ENCODE data around the gene MTCL1. TPM values are rescaled to one million over a fixed set of nuclear protein-coding genes. Genes with fewer than 3 reads are reported as not detected.

MTCL1 gene
- total and polyA plus RNA-seq, 7 experiments from 2014 or later: 0.17 to 0.81 (median 0.61) TPM; not detected in 4

DNA sequence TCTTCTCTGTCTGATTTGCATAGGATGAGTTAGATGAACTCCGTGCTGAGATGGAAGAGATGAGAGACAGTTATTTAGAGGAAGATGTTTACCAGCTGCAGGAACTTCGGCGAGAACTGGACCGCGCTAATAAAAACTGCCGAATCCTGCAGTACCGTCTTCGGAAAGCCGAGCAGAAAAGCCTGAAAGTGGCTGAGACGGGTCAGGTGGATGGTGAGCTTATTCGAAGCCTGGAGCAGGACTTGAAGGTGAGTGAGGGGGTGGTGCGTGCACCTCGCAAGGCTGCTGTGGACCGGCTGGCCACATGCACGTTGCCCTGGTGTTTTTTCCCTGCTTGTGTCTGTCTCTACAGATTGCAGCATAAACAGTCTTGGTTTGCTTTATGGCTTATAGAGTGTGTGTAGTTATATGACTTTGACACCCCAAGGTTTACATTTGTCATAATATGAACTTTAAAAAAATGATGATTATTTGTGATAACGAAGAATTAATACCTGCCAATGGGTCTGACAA is 13.1 kb downstream of the MTCL1 start:
- ATAC-seq (no peak), DNase-seq (no peak)
- no peak overlapping the region for H3K27ac ChIP-seq (ENCODE audit: low read depth, low read length)
- no peaks in the 10 kb centered on the region for H3K4me1 ChIP-seq (ENCODE audit: control insufficient read depth in 2 of 2, insufficient read depth in 2 of 2, low read length in 2 of 2)
- H3K36me3 Mint-ChIP-seq: peaks cover 0 to 4% (median 0%) of the 10 kb centered on the region in 5 donors
- H3K27me3 ChIP-seq (ENCODE audit: control insufficient read depth in 2 of 2, insufficient read depth in 2 of 2, low read length in 2 of 2): no peaks in the 10 kb centered on the region
- no peaks in the 10 kb centered on the region for H3K9me3 ChIP-seq (ENCODE audit: control insufficient read depth in 2 of 3, low read length in 3 of 3)
- POLR2A ChIA-PET: no interaction called here
- H3K9me3 Mint-ChIP-seq: no peaks in the 10 kb centered on the region
- no peaks in the 10 kb centered on the region for H3K36me3 ChIP-seq (ENCODE audit: control insufficient read depth in 2 of 3, insufficient read depth in 3 of 3, low read length in 3 of 3)
- no peak overlapping the region for H3K27ac Mint-ChIP-seq
- peaks cover 27 to 45% (median 28%) of the 10 kb centered on the region in 5 donors for H3K27me3 Mint-ChIP-seq
- CTCF ChIA-PET: no interaction called here
- intact Hi-C loops (cut with micrococcal nuclease): no loop called here
- H3K4me3 Mint-ChIP-seq: no peak overlapping the region
- no peak overlapping the region for H3K4me3 ChIP-seq (ENCODE audit: low read length)
- no peaks in the 10 kb centered on the region for H3K4me1 Mint-ChIP-seq

DNA sequence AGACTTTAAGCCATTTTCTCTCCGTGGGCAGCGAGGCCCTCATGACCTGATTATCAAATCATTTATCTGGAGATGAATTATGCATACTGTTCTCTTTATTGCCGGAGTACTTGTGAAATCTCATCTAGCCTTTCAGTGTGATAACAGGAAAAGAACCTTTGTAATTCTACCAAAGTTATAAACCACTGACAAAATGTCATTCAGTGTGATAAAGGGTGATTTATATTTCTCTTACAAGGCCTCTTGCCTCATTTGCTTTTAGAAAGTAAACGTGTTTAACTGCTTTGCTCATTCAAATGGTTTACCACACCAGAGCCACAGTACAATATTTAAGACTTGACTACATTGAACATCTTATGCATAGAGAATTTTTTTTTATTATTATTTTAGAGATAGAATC is 13.8 kb downstream of the MTCL1 start:
- no peak overlapping the region for H3K27ac ChIP-seq (ENCODE audit: low read depth, low read length)
- no peaks in the 10 kb centered on the region for H3K9me3 ChIP-seq (ENCODE audit: control insufficient read depth in 2 of 3, low read length in 3 of 3)
- H3K4me1 ChIP-seq (ENCODE audit: control insufficient read depth in 2 of 2, insufficient read depth in 2 of 2, low read length in 2 of 2): no peaks in the 10 kb centered on the region
- Mint-ChIP-seq H3K27me3 (peaks cover 22 to 37% (median 27%) of the 10 kb centered on the region in 5 donors), H3K4me1 (no peaks in the 10 kb centered on the region), H3K27ac (no peak overlapping the region), H3K36me3 (peaks cover 0 to 3% (median 0%) of the 10 kb centered on the region in 5 donors), H3K4me3 (no peak overlapping the region), H3K9me3 (no peaks in the 10 kb centered on the region)
- ChIA-PET POLR2A (no interaction called here), CTCF (no interaction called here)
- H3K36me3 ChIP-seq (ENCODE audit: control insufficient read depth in 2 of 3, insufficient read depth in 3 of 3, low read length in 3 of 3): no peaks in the 10 kb centered on the region
- no peak overlapping the region for H3K4me3 ChIP-seq (ENCODE audit: low read length)
- intact Hi-C loops (cut with micrococcal nuclease): no loop called here
- no peaks in the 10 kb centered on the region for H3K27me3 ChIP-seq (ENCODE audit: control insufficient read depth in 2 of 2, insufficient read depth in 2 of 2, low read length in 2 of 2)
- no peak for ATAC-seq
- DNase-seq: no peak

GRCh38 chr18:8720141-8720540 is 14.8 kb downstream of the MTCL1 start:
- Mint-ChIP-seq H3K27ac (no peak overlapping the region), H3K4me3 (no peak overlapping the region)

GRCh38 chr18:8721094-8721669 is 15.8 kb downstream of the MTCL1 start:
- ChIA-PET POLR2A (no interaction called here), CTCF (no interaction called here)
- peaks cover 0 to under 1% (median 0%) of the 10 kb centered on the region in 11 donors for H3K9me3 Mint-ChIP-seq
- Histone ChIP-seq H3K27me3 (ENCODE audit: control insufficient read depth in 2 of 2, insufficient read depth in 2 of 2, low read length in 2 of 2) (no peaks in the 10 kb centered on the region), H3K36me3 (ENCODE audit: control insufficient read depth in 2 of 3, insufficient read depth in 3 of 3, low read length in 3 of 3) (no peaks in the 10 kb centered on the region), H3K9me3 (ENCODE audit: control insufficient read depth in 2 of 3, low read length in 3 of 3) (no peaks in the 10 kb centered on the region), H3K4me3 (ENCODE audit: low read length) (no peak overlapping the region), H3K27ac (ENCODE audit: low read depth, low read length) (no peak overlapping the region), H3K4me1 (ENCODE audit: control insufficient read depth in 2 of 2, insufficient read depth in 2 of 2, low read length in 2 of 2) (no peaks in the 10 kb centered on the region)
- peaks cover 12 to 23% (median 18%) of the 10 kb centered on the region in 5 donors for H3K27me3 Mint-ChIP-seq
- intact Hi-C loops (cut with micrococcal nuclease): no loop called here
- no peak for DNase-seq
- no peak for ATAC-seq
- no peak overlapping the region for H3K27ac Mint-ChIP-seq
- no peaks in the 10 kb centered on the region for H3K36me3 Mint-ChIP-seq
- H3K4me3 Mint-ChIP-seq: no peak overlapping the region
- no peaks in the 10 kb centered on the region for H3K4me1 Mint-ChIP-seq

More at GRCh38 chr18:8720141-8720540, 14.8 kb downstream of the MTCL1 start:
- Mint-ChIP-seq H3K27me3 (peaks cover 20 to 32% (median 23%) of the 10 kb centered on the region in 5 donors), H3K4me1 (no peaks in the 10 kb centered on the region), H3K36me3 (no peaks in the 10 kb centered on the region), H3K9me3 (no peaks in the 10 kb centered on the region)
- CTCF ChIA-PET: no interaction called here
- Histone ChIP-seq H3K4me1 (ENCODE audit: control insufficient read depth in 2 of 2, insufficient read depth in 2 of 2, low read length in 2 of 2) (no peaks in the 10 kb centered on the region), H3K36me3 (ENCODE audit: control insufficient read depth in 2 of 3, insufficient read depth in 3 of 3, low read length in 3 of 3) (no peaks in the 10 kb centered on the region), H3K27ac (ENCODE audit: low read depth, low read length) (no peak overlapping the region), H3K9me3 (ENCODE audit: control insufficient read depth in 2 of 3, low read length in 3 of 3) (no peaks in the 10 kb centered on the region), H3K27me3 (ENCODE audit: control insufficient read depth in 2 of 2, insufficient read depth in 2 of 2, low read length in 2 of 2) (no peaks in the 10 kb centered on the region), H3K4me3 (ENCODE audit: low read length) (no peak overlapping the region)
- POLR2A ChIA-PET: no interaction called here
- DNase-seq: no peak
- intact Hi-C loops (cut with micrococcal nuclease): no loop called here
- ATAC-seq: no peak

DNA sequence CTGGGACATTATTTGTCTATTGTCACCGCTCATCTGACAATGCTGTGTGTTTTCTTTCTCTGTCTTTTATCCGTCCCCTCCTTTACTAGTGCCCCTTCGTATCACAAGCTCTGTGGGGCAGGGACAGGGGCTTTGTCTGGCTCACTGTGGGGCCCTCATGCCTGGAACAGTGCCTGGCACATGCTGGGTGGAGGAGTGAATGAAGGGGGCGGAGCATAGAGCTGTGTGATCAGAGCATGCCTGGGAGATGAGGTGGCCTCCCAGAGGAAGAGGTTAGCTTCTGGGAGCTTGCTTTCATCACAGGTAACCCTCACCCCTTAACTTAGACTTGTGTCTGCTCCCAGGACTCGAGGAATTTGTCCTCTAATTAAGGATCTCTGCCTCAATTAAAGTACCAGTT is 16.4 kb downstream of the MTCL1 start:
- Mint-ChIP-seq H3K27me3 (peaks cover 7 to 19% (median 14%) of the 10 kb centered on the region in 5 donors), H3K4me1 (no peaks in the 10 kb centered on the region), H3K27ac (no peak overlapping the region), H3K4me3 (peak overlapping the region in 1 of 10 donors; percentile 18), H3K9me3 (peaks cover 0 to 2% (median 0%) of the 10 kb centered on the region in 11 donors), H3K36me3 (no peaks in the 10 kb centered on the region)
- Histone ChIP-seq H3K4me3 (ENCODE audit: low read length) (no peak overlapping the region), H3K36me3 (ENCODE audit: control insufficient read depth in 2 of 3, insufficient read depth in 3 of 3, low read length in 3 of 3) (no peaks in the 10 kb centered on the region), H3K27me3 (ENCODE audit: control insufficient read depth in 2 of 2, insufficient read depth in 2 of 2, low read length in 2 of 2) (no peaks in the 10 kb centered on the region), H3K9me3 (ENCODE audit: control insufficient read depth in 2 of 3, low read length in 3 of 3) (no peaks in the 10 kb centered on the region), H3K27ac (ENCODE audit: low read depth, low read length) (no peak overlapping the region), H3K4me1 (ENCODE audit: control insufficient read depth in 2 of 2, insufficient read depth in 2 of 2, low read length in 2 of 2) (no peaks in the 10 kb centered on the region)
- intact Hi-C loops (cut with micrococcal nuclease): no loop called here
- DNase-seq (no peak), ATAC-seq (no peak)
- ChIA-PET CTCF (no interaction called here), POLR2A (no interaction called here)

DNA sequence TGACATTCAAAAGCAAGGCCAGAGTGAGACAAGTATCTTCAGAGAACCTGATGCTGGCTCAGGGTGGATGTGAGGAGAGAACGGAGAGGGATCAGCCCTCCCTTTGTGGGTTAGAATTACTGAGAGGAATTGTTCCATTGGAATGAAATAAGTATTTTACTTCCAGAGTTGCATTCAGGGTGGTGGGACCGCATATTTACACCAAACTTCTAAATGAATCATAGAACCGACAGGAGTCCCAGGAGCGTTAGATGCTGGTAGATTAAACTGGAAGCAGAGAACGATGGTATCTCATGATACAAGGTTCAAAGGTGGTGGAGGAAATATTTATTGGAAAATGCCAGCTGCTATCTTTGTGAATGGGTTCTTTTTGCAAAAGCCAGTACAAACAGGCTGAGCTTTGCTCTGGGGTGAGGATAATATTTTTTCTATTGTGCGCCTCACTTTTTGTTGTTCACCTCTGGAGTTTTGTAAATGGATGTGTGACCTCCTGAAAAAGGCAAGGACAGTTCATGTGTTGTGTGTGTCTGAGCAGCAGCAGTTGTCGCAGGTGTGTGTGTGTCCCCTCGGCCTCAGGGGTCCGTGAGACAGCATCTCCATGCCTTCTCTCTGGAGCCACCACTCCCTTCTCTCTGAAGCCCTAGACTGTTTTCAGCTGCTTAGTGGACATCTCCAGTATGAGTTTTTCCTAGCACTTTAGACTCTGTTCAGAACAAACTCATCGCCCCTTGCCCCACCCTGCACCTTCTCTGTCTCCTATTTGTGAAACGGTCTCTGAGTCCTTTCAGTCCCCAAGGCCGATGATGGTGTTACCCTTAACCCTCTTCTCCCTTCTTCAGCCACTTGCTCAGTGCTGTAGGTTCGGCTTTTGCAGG is 17.8 kb downstream of the MTCL1 start:
- peaks cover 0 to 6% (median 0%) of the 10 kb centered on the region in 7 donors for H3K4me1 Mint-ChIP-seq
- H3K4me1 ChIP-seq (ENCODE audit: control insufficient read depth in 2 of 2, insufficient read depth in 2 of 2, low read length in 2 of 2): no peaks in the 10 kb centered on the region

More for the DNA sequence above, 17.8 kb downstream of the MTCL1 start:
- H3K9me3 ChIP-seq (ENCODE audit: control insufficient read depth in 2 of 3, low read length in 3 of 3): no peaks in the 10 kb centered on the region
- CTCF ChIA-PET: no interaction called here
- no peak for DNase-seq
- Mint-ChIP-seq H3K9me3 (peaks cover 0 to 3% (median 0%) of the 10 kb centered on the region in 11 donors), H3K4me3 (no peak overlapping the region), H3K27ac (no peak overlapping the region), H3K27me3 (peaks cover 0 to 8% (median 4%) of the 10 kb centered on the region in 5 donors), H3K36me3 (no peaks in the 10 kb centered on the region)
- H3K27ac ChIP-seq (ENCODE audit: low read depth, low read length): no peak overlapping the region
- intact Hi-C loops (cut with micrococcal nuclease): no loop called here
- no peak for ATAC-seq
- no peaks in the 10 kb centered on the region for H3K36me3 ChIP-seq (ENCODE audit: control insufficient read depth in 2 of 3, insufficient read depth in 3 of 3, low read length in 3 of 3)
- POLR2A ChIA-PET: no interaction called here
- H3K4me3 ChIP-seq (ENCODE audit: low read length): no peak overlapping the region
- H3K27me3 ChIP-seq (ENCODE audit: control insufficient read depth in 2 of 2, insufficient read depth in 2 of 2, low read length in 2 of 2): no peaks in the 10 kb centered on the region

All from naive thymus-derived CD4-positive, alpha-beta T cell (primary cell).